Measurements from ENCODE around the gene RSPH9. TPM values are rescaled to one million over a fixed set of nuclear protein-coding genes. Genes with fewer than 3 reads are reported as not detected.
"Not testable (repeated sequence)": the region's sequence is repeated elsewhere in the genome, so short reads cannot be mapped to it uniquely, and the experiment has no call there.

Gene RSPH9
- total RNA-seq, 2 donors from 2014 or later, result 0.09 to 0.66 TPM

- H3K4me1 Mint-ChIP-seq, result peaks cover 31% of the 10 kb centered on the region
- H3K27me3 Mint-ChIP-seq, result no peaks in the 10 kb centered on the region
- H3K4me3 Mint-ChIP-seq, result no peak overlapping the region
- peaks cover 85% of the 10 kb centered on the region for H3K36me3 Mint-ChIP-seq (ENCODE audit: low read depth)
- no peaks in the 10 kb centered on the region for H3K9me3 Mint-ChIP-seq
- H3K27ac Mint-ChIP-seq, result peak overlapping the region; percentile 57
- ATAC-seq (replicated peaks), result no peak
Observed at GRCh38 chr6:43682724-43683429, 38.0 kb downstream of the RSPH9 start.

- ATAC-seq (replicated peaks), result no peak
- no peaks in the 10 kb centered on the region for H3K27me3 Mint-ChIP-seq
- no peak overlapping the region for H3K27ac Mint-ChIP-seq
Observed at GRCh38 chr6:43683708-43684455, 39.0 kb downstream of the RSPH9 start.

GRCh38 chr6:43687079-43687436 is 42.2 kb downstream of the RSPH9 start:
- peaks cover 43% of the 10 kb centered on the region for H3K36me3 Mint-ChIP-seq (ENCODE audit: low read depth)
- peak overlapping the region; percentile 91 for H3K27ac Mint-ChIP-seq
- H3K4me1 Mint-ChIP-seq, result peaks cover 36% of the 10 kb centered on the region
- no peaks in the 10 kb centered on the region for H3K27me3 Mint-ChIP-seq
- H3K4me3 Mint-ChIP-seq, result peak overlapping the region; percentile 94
- H3K9me3 Mint-ChIP-seq, result no peaks in the 10 kb centered on the region
- ATAC-seq (replicated peaks), result peak; percentile 12

More at GRCh38 chr6:43683708-43684455, 39.0 kb downstream of the RSPH9 start:
- Mint-ChIP-seq H3K9me3 (no peaks in the 10 kb centered on the region), H3K36me3 (ENCODE audit: low read depth) (peaks cover 75% of the 10 kb centered on the region), H3K4me3 (no peak overlapping the region), H3K4me1 (peaks cover 36% of the 10 kb centered on the region)

- H3K27me3 Mint-ChIP-seq, result no peaks in the 10 kb centered on the region
- ATAC-seq (replicated peaks), result peak; percentile 99
- no peaks in the 10 kb centered on the region for H3K9me3 Mint-ChIP-seq
- peaks cover 37% of the 10 kb centered on the region for H3K36me3 Mint-ChIP-seq (ENCODE audit: low read depth)
- peaks cover 32% of the 10 kb centered on the region for H3K4me1 Mint-ChIP-seq
- H3K27ac Mint-ChIP-seq, result peak within 1 kb of the TSS; percentile 91
- H3K4me3 Mint-ChIP-seq, result peak within 1 kb of the TSS; percentile 94
Observed at GRCh38 chr6:43687437-43688347, 42.9 kb downstream of the RSPH9 start, which contains the start of gene MRPS18A. MRPS18A (minus strand) TSS chr6:43687791; CDS start chr6:43687779, 12 bp downstream.

- Mint-ChIP-seq H3K4me1 (peaks cover 22% of the 10 kb centered on the region), H3K9me3 (no peaks in the 10 kb centered on the region), H3K27ac (no peak overlapping the region), H3K36me3 (ENCODE audit: low read depth) (peaks cover 25% of the 10 kb centered on the region), H3K4me3 (peak overlapping the region; percentile 94), H3K27me3 (peaks cover under 1% of the 10 kb centered on the region)
- no peak for ATAC-seq (replicated peaks)
Observed at GRCh38 chr6:43689421-43689820, 44.6 kb downstream of the RSPH9 start.

- Mint-ChIP-seq H3K36me3 (ENCODE audit: low read depth) (no peaks in the 10 kb centered on the region), H3K4me3 (no peak overlapping the region), H3K27me3 (peaks cover 19% of the 10 kb centered on the region), H3K27ac (no peak overlapping the region), H3K9me3 (no peaks in the 10 kb centered on the region), H3K4me1 (no peaks in the 10 kb centered on the region)
- no peak for ATAC-seq (replicated peaks)
Observed at GRCh38 chr6:43695215-43695966, 50.6 kb downstream of the RSPH9 start.

GRCh38 chr6:43695967-43696291 is 51.1 kb downstream of the RSPH9 start:
- no peak overlapping the region for H3K4me3 Mint-ChIP-seq
- H3K4me1 Mint-ChIP-seq, result no peaks in the 10 kb centered on the region
- peaks cover 19% of the 10 kb centered on the region for H3K27me3 Mint-ChIP-seq
- ATAC-seq (replicated peaks), result no peak
- no peaks in the 10 kb centered on the region for H3K9me3 Mint-ChIP-seq
- no peak overlapping the region for H3K27ac Mint-ChIP-seq
- H3K36me3 Mint-ChIP-seq (ENCODE audit: low read depth), result no peaks in the 10 kb centered on the region

GRCh38 chr6:43697421-43697820 is 52.6 kb downstream of the RSPH9 start:
- Mint-ChIP-seq H3K36me3 (ENCODE audit: low read depth) (no peaks in the 10 kb centered on the region), H3K4me1 (no peaks in the 10 kb centered on the region), H3K9me3 (no peaks in the 10 kb centered on the region), H3K4me3 (no peak overlapping the region), H3K27me3 (peaks cover 26% of the 10 kb centered on the region), H3K27ac (no peak overlapping the region)
- ATAC-seq (replicated peaks), result no peak

- no peaks in the 10 kb centered on the region for H3K9me3 Mint-ChIP-seq
- H3K27me3 Mint-ChIP-seq, result peaks cover 29% of the 10 kb centered on the region
- ATAC-seq (replicated peaks), result no peak
- H3K4me1 Mint-ChIP-seq, result no peaks in the 10 kb centered on the region
- no peak overlapping the region for H3K4me3 Mint-ChIP-seq
- H3K36me3 Mint-ChIP-seq (ENCODE audit: low read depth), result no peaks in the 10 kb centered on the region
- no peak overlapping the region for H3K27ac Mint-ChIP-seq
Observed at GRCh38 chr6:43698584-43699349, 53.9 kb downstream of the RSPH9 start.

GRCh38 chr6:43699564-43700186 is 54.8 kb downstream of the RSPH9 start:
- no peak for ATAC-seq (replicated peaks)
- H3K27me3 Mint-ChIP-seq, result peaks cover 27% of the 10 kb centered on the region
- no peak overlapping the region for H3K4me3 Mint-ChIP-seq
- H3K4me1 Mint-ChIP-seq, result no peaks in the 10 kb centered on the region
- no peak overlapping the region for H3K27ac Mint-ChIP-seq
- no peaks in the 10 kb centered on the region for H3K9me3 Mint-ChIP-seq
- H3K36me3 Mint-ChIP-seq (ENCODE audit: low read depth), result no peaks in the 10 kb centered on the region

GRCh38 chr6:43700939-43701560 is 56.2 kb downstream of the RSPH9 start:
- not testable (repeated sequence) for H3K36me3 Mint-ChIP-seq (ENCODE audit: low read depth); H3K4me1 Mint-ChIP-seq; H3K27ac Mint-ChIP-seq; ATAC-seq (replicated peaks); H3K9me3 Mint-ChIP-seq; H3K4me3 Mint-ChIP-seq
- peaks cover 29% of the 10 kb centered on the region for H3K27me3 Mint-ChIP-seq

- H3K27me3 Mint-ChIP-seq, result peaks cover 39% of the 10 kb centered on the region
- no peak overlapping the region for H3K4me3 Mint-ChIP-seq
- no peaks in the 10 kb centered on the region for H3K4me1 Mint-ChIP-seq
- no peaks in the 10 kb centered on the region for H3K9me3 Mint-ChIP-seq
- no peaks in the 10 kb centered on the region for H3K36me3 Mint-ChIP-seq (ENCODE audit: low read depth)
- H3K27ac Mint-ChIP-seq, result no peak overlapping the region
- ATAC-seq (replicated peaks), result no peak
Observed at GRCh38 chr6:43702171-43702533, 57.3 kb downstream of the RSPH9 start.
